Vagina (tissue), 2 donors: ENCODE measurements around the gene HELZ. TPM values are rescaled to one million over a fixed set of nuclear protein-coding genes. Genes with fewer than 3 reads are reported as not detected.

Experiments used
- DNase-seq, 2 donors: peaks; one replicate each; pipeline ENCODE4 v3.0.0-alpha.2; 2017; ENCODE audit errors: extremely low spot score in 2 of 2
- H3K27ac ChIP-seq: fragments of 200-600 bp; sonication (generic); one replicate; pipeline ENCODE4 v1.5.1; 2019
- H3K27me3 ChIP-seq: fragments of 200-600 bp; sonication (generic); one replicate; pipeline ENCODE4 v1.5.1; 2019
- H3K36me3 ChIP-seq, 2 donors: fragments of 200-600 bp; sonication (generic); one replicate each; pipeline ENCODE4 v1.5.1; 2017 to 2019
- H3K4me1 ChIP-seq: fragments of 200-600 bp; sonication (generic); one replicate; pipeline ENCODE4 v1.5.1; 2019
- H3K4me3 ChIP-seq, 2 donors: fragments of 200-600 bp; sonication (generic); 1 replicate in 1 of 2; 2 replicates in 1 of 2; pipeline ENCODE4 v1.5.1; 2016 to 2019
- H3K9me3 ChIP-seq: fragments of 200-600 bp; sonication (generic); one replicate; pipeline ENCODE4 v1.5.1; 2019
- POLR2A ChIP-seq, 2 donors: fragments of 450-650 bp; IDR thresholded peaks; one replicate each; pipeline ENCODE4 v1.6.1; 2017; ENCODE audit warnings: antibody characterized with exemption in 2 of 2, mild to moderate bottlenecking in 2 of 2, moderate library complexity in 2 of 2
- POLR2AphosphoS5 ChIP-seq, 2 donors: sonication (generic); formaldehyde crosslinking; IDR thresholded peaks; one replicate each; pipeline ENCODE4 v1.9.0; 2017; ENCODE audit warnings: antibody characterized with exemption in 2 of 2, mild to moderate bottlenecking in 2 of 2, low read depth in 1 of 2; ENCODE audit not compliant: insufficient read depth in 1 of 2
- intact Hi-C: fragments of 100-400 bp; cut with DNase I; formaldehyde crosslinking; loops from one replicate; pipeline ENCODE4 v1.15.1; 2023
- total RNA-seq: library from RNA; depleted of rRNA; stranded (reverse); fragments of >200 nt; gene quantifications from one replicate; pipeline ENCODE4 v1.2.3, GENCODE V29; 2016
- TF ChIP-seq, protein P1 (sequence below), 3 experiments: fragments of 450-650 bp in 2 of 3; fragments of 200-600 bp in 1 of 3; sonication (generic) in 1 of 3; IDR thresholded peaks; one replicate each; pipeline ENCODE4 v1.5.1; 2017 to 2019; ENCODE audit warnings: antibody characterized with exemption in 3 of 3, mild to moderate bottlenecking in 2 of 3, moderate library complexity in 2 of 3

Gene HELZ
- total RNA-seq, 1 donor from 2014 or later = 31.4 TPM

DNA sequence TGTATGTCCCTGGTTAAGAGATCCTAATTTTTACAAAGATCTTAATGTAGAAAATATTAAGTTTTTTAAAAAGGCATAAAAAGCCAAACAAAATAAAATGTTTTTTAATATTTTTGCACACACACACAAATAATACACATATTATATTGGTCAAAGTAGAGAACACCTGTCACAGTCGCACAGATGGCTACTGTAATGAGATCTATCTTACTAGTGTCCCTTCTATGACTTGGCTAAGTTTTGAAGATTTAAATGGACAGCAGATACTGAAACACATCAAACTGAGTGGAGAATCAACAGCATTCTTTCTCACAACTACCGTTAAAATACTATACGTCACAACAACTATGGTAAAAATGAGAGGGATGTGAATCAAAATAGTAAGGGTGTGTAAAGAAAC, 83.4 kb downstream of the HELZ start:
- Histone ChIP-seq H3K36me3 (peaks cover 0 to 32% of the 10 kb centered on the region in 2 donors), H3K4me1 (no peaks in the 10 kb centered on the region), H3K4me3 (no peak overlapping the region), H3K27ac (no peak overlapping the region), H3K9me3 (no peaks in the 10 kb centered on the region), H3K27me3 (no peaks in the 10 kb centered on the region)
- intact Hi-C loops = no loop called here
- TF ChIP-seq POLR2AphosphoS5 (IDR thresholded peaks at IDR 0.05; ENCODE audit: insufficient read depth in 1 of 2, low read depth in 1 of 2) (no peak), POLR2A (IDR thresholded peaks at IDR 0.05) (no peak)
- TF ChIP-seq, protein P1, sequence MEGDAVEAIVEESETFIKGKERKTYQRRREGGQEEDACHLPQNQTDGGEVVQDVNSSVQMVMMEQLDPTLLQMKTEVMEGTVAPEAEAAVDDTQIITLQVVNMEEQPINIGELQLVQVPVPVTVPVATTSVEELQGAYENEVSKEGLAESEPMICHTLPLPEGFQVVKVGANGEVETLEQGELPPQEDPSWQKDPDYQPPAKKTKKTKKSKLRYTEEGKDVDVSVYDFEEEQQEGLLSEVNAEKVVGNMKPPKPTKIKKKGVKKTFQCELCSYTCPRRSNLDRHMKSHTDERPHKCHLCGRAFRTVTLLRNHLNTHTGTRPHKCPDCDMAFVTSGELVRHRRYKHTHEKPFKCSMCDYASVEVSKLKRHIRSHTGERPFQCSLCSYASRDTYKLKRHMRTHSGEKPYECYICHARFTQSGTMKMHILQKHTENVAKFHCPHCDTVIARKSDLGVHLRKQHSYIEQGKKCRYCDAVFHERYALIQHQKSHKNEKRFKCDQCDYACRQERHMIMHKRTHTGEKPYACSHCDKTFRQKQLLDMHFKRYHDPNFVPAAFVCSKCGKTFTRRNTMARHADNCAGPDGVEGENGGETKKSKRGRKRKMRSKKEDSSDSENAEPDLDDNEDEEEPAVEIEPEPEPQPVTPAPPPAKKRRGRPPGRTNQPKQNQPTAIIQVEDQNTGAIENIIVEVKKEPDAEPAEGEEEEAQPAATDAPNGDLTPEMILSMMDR (IDR thresholded peaks at IDR 0.05) = no peak
- no peak for DNase-seq

DNA sequence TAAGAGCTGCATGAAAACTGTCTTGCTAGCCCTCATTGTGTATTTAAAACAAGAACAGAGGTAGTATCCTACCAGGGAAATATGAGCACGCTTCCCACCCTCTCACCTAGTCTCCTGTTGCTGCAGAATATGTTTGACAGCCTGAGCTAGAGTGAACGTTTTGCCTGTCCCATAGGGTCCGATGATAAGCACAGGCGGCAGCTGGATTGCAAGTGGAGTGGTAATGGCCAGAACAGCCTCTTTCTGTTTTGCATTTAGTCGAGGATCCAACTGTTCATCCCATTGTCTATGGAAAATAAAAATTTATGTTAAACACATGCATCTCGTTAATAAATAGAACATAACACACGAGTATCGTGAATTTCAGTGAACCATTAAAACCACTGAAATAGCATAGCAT, 84.2 kb downstream of the HELZ start:
- no peak for DNase-seq
- no peak overlapping the region for H3K27ac ChIP-seq

DNA sequence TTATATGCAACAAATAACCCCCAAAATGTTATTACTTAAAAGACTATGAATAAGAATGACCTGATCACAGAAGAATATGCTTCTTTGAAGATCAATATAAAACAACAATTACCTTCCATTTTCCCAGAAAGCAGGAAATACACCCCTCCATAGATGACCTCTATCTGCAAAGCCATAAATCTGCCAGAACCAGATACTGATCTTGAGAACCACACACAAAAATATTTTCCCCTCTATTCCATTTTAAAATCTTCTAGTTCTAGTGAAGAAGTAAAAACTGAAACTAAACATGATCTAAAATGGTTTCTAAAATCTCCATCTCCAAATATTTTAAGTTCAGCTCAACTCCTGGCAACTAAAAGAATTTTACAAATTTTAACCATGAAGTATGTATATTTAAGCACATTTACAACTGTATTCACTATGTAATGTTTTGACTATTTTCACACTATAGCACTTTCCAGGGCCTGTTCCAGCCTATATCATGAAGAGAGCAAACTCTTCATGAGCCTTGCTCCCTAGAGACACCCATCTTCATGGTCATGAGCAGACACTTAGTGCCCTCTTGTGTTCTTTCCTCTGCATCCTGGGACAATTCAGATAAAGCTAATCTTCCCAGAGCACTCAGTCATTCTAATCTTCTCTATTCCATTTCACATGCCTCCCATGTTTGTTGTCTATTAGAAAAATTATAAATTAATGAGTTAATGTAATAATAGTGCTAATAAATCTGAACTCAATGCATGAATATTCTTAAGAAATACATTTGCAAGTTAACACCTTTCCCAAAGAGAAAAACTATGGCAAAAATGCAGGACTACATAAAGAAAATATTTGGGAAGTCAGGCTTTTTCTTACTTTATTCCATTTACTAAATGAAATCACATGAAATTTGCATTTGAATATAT, 87.0 kb downstream of the HELZ start:
- intact Hi-C loops = no loop called here

More for the DNA sequence above, 84.2 kb downstream of the HELZ start:
- H3K4me1 ChIP-seq = no peaks in the 10 kb centered on the region
- TF ChIP-seq POLR2A (IDR thresholded peaks at IDR 0.05) = no peak
- TF ChIP-seq POLR2AphosphoS5 (IDR thresholded peaks at IDR 0.05; ENCODE audit: insufficient read depth in 1 of 2, low read depth in 1 of 2) = no peak
- TF ChIP-seq, protein P1 (IDR thresholded peaks at IDR 0.05) = no peak
- peaks cover 0 to 24% of the 10 kb centered on the region in 2 donors for H3K36me3 ChIP-seq
- no peaks in the 10 kb centered on the region for H3K9me3 ChIP-seq
- intact Hi-C loops = no loop called here
- H3K4me3 ChIP-seq = no peak overlapping the region
- H3K27me3 ChIP-seq = no peaks in the 10 kb centered on the region

DNA sequence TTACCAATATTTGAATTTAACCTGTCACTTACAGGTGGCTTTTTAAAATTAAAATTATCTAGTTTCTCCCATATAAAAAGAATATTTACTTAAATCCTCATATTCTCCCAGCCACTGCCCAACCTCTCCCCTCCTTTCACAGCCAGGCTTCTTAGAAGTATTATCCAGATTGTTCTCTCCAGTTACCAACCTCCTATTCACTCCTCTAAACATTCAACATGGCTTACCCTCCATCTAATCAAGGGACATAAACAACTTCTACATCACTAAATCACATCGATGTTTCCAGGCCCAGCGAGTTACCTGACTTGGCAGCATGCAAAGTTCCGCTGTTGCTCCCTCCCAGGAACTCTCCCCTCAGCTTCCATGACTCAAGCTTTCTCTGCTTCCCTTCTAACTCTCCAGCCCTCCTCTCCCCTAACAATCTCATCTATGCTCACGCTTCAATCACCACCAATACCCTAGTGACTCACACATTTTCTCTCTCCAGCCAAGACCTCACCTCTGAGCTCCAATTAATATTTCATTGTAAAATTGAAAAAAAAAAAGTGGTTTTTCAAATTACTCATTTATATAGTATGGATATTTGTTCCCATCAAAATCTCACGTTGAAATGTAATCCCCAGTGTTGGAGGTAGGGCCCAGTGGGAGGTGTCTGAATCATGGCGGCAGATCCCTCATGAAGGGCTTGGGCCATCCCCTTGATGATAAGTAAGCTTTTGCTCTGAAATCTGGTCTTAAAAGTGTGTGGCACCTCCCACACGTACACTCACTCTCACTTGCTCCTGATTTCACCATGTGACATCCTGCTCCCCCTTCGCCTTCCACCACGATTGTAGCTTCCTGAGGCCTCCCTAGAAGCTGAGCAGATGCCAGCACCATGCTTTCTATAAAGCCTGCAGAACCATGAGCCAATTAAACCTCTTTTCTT, 88.5 kb downstream of the HELZ start:
- intact Hi-C loops = no loop called here
- H3K27ac ChIP-seq = no peak overlapping the region
- TF ChIP-seq POLR2A (IDR thresholded peaks at IDR 0.05) (no peak), POLR2AphosphoS5 (IDR thresholded peaks at IDR 0.05; ENCODE audit: insufficient read depth in 1 of 2, low read depth in 1 of 2) (no peak)
- TF ChIP-seq, protein P1 (IDR thresholded peaks at IDR 0.05) = no peak
- no peak overlapping the region for H3K4me3 ChIP-seq
- H3K4me1 ChIP-seq = no peaks in the 10 kb centered on the region
- H3K36me3 ChIP-seq = peaks cover 0 to 17% of the 10 kb centered on the region in 2 donors
- no peak for DNase-seq
- no peaks in the 10 kb centered on the region for H3K9me3 ChIP-seq
- H3K27me3 ChIP-seq = no peaks in the 10 kb centered on the region

More for the DNA sequence above, 87.0 kb downstream of the HELZ start:
- no peak for TF ChIP-seq POLR2A (IDR thresholded peaks at IDR 0.05)
- TF ChIP-seq, protein P1 (IDR thresholded peaks at IDR 0.05) = no peak
- Histone ChIP-seq H3K4me1 (no peaks in the 10 kb centered on the region), H3K4me3 (no peak overlapping the region), H3K27ac (no peak overlapping the region), H3K27me3 (no peaks in the 10 kb centered on the region), H3K36me3 (peaks cover 0 to 17% of the 10 kb centered on the region in 2 donors), H3K9me3 (no peaks in the 10 kb centered on the region)
- DNase-seq = no peak
